SK-N-SH treated with all-trans-retinoic acid at 6 μM for 48 hours (cell line): ENCODE measurements around the gene CLTA.

Experiments
- ARNTL ChIP-seq: fragments of 450-650 bp; formaldehyde crosslinking; IDR thresholded peaks from 2 replicates; pipeline ENCODE4 v1.5.0; 2020; ENCODE audit warnings: low read depth, mild to moderate bottlenecking, moderate library complexity, borderline replicate concordance
- BACH2 ChIP-seq: fragments of 250-450 bp; sonication (Bioruptor Pico); IDR thresholded peaks from 2 replicates; pipeline ENCODE4 v1.9.0; 2021; ENCODE audit warnings: mild to moderate bottlenecking, borderline replicate concordance
- CSRNP3 ChIP-seq: fragments of 250-450 bp; sonication (Bioruptor Pico); IDR thresholded peaks from 2 replicates; pipeline ENCODE4 v1.5.1; 2021; ENCODE audit warnings: mild to moderate bottlenecking, moderate library complexity
- GLIS3 ChIP-seq: fragments of 250-450 bp; sonication (Bioruptor Pico); IDR thresholded peaks from 2 replicates; pipeline ENCODE4 v1.5.0; 2020; ENCODE audit warnings: mild to moderate bottlenecking, moderate library complexity
- ISL1 ChIP-seq: fragments of 250-450 bp; sonication (Bioruptor Pico); IDR thresholded peaks from 2 replicates; pipeline ENCODE4 v2.1.2; 2022; ENCODE audit warnings: mild to moderate bottlenecking, moderate library complexity
- OSR1 ChIP-seq: fragments of 250-450 bp; sonication (Bioruptor Pico); IDR thresholded peaks from 2 replicates; pipeline ENCODE4 v1.8.0; 2022; ENCODE audit warnings: moderate library complexity, mild to moderate bottlenecking, inconsistent platforms
- RARB ChIP-seq: fragments of 250-450 bp; sonication (Bioruptor Pico); IDR thresholded peaks from 2 replicates; pipeline ENCODE4 v1.8.0; 2021; ENCODE audit warnings: mild to moderate bottlenecking, moderate library complexity
- ZC3H10 ChIP-seq: fragments of 250-450 bp; sonication (Bioruptor Pico); IDR thresholded peaks from 2 replicates; pipeline ENCODE4 v1.5.1; 2021; ENCODE audit warnings: mild to moderate bottlenecking, moderate library complexity
- ZFP3 ChIP-seq: fragments of 250-450 bp; sonication (Bioruptor Pico); IDR thresholded peaks from 2 replicates; pipeline ENCODE4 v1.5.0; 2020; ENCODE audit warnings: mild to moderate bottlenecking, moderate library complexity
- ZFP30 ChIP-seq: fragments of 450-650 bp; formaldehyde crosslinking; IDR thresholded peaks from 2 replicates; pipeline ENCODE4 v1.5.0; 2022; ENCODE audit warnings: mild to moderate bottlenecking, moderate library complexity
- ZNF565 ChIP-seq: fragments of 450-650 bp; formaldehyde crosslinking; conservative IDR thresholded peaks from 2 replicates; pipeline ENCODE4 v1.5.0; 2020; ENCODE audit warnings: low read depth, mild to moderate bottlenecking, moderate library complexity
- ZNF8 ChIP-seq: fragments of 450-650 bp; formaldehyde crosslinking; IDR thresholded peaks from 2 replicates; pipeline ENCODE4 v1.5.0; 2020; ENCODE audit warnings: mild to moderate bottlenecking, moderate library complexity
- TF ChIP-seq, protein P1 (sequence below): fragments of 250-450 bp; sonication (Bioruptor Pico); IDR thresholded peaks from 2 replicates; pipeline ENCODE4 v1.8.0; 2020; ENCODE audit warnings: mild to moderate bottlenecking, moderate library complexity, borderline replicate concordance
- TF ChIP-seq, protein P2 (sequence below): fragments of 250-450 bp; sonication (Bioruptor Pico); IDR thresholded peaks from 2 replicates; pipeline ENCODE4 v1.8.0; 2021; ENCODE audit warnings: low read depth, mild to moderate bottlenecking, moderate library complexity, borderline replicate concordance

GRCh38 chr9:36245906-36246305 is 55.2 kb downstream of the CLTA start:
- TF ChIP-seq ZNF565 (CRISPR knock-in tag): no peak
- TF ChIP-seq ARNTL: no peak
- no peak for TF ChIP-seq OSR1 (CRISPR knock-in tag)
- no peak for TF ChIP-seq BACH2 (CRISPR knock-in tag)
- TF ChIP-seq RARB (CRISPR knock-in tag): no peak
- TF ChIP-seq, protein P1, sequence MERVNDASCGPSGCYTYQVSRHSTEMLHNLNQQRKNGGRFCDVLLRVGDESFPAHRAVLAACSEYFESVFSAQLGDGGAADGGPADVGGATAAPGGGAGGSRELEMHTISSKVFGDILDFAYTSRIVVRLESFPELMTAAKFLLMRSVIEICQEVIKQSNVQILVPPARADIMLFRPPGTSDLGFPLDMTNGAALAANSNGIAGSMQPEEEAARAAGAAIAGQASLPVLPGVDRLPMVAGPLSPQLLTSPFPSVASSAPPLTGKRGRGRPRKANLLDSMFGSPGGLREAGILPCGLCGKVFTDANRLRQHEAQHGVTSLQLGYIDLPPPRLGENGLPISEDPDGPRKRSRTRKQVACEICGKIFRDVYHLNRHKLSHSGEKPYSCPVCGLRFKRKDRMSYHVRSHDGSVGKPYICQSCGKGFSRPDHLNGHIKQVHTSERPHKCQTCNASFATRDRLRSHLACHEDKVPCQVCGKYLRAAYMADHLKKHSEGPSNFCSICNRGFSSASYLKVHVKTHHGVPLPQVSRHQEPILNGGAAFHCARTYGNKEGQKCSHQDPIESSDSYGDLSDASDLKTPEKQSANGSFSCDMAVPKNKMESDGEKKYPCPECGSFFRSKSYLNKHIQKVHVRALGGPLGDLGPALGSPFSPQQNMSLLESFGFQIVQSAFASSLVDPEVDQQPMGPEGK: no peak
- TF ChIP-seq ZC3H10 (CRISPR knock-in tag): no peak
- no peak for TF ChIP-seq ZNF8 (CRISPR knock-in tag)
- no peak for TF ChIP-seq GLIS3 (CRISPR knock-in tag)
- no peak for TF ChIP-seq ZFP3
- TF ChIP-seq CSRNP3: no peak
- TF ChIP-seq ZFP30 (CRISPR knock-in tag): no peak
- TF ChIP-seq, protein P2, sequence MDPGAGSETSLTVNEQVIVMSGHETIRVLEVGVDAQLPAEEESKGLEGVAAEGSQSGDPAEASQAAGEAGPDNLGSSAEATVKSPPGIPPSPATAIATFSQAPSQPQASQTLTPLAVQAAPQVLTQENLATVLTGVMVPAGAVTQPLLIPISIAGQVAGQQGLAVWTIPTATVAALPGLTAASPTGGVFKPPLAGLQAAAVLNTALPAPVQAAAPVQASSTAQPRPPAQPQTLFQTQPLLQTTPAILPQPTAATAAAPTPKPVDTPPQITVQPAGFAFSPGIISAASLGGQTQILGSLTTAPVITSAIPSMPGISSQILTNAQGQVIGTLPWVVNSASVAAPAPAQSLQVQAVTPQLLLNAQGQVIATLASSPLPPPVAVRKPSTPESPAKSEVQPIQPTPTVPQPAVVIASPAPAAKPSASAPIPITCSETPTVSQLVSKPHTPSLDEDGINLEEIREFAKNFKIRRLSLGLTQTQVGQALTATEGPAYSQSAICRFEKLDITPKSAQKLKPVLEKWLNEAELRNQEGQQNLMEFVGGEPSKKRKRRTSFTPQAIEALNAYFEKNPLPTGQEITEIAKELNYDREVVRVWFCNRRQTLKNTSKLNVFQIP (CRISPR knock-in tag): no peak
- no peak for TF ChIP-seq ISL1 (CRISPR knock-in tag)
